K562 (cell line): ENCODE results near the gene CENPC. TPM values are rescaled to one million over a fixed set of nuclear protein-coding genes. Genes with fewer than 3 reads are reported as not detected.

Experiments
- ARNT ChIP-seq, 2 experiments: fragments of 450-650 bp; IDR thresholded peaks; 2 replicates each; pipeline ENCODE4 v1.6.1; 2016; ENCODE audit warnings: mild to moderate bottlenecking in 1 of 2
- ATF1 ChIP-seq, 2 experiments: fragments of 450-650 bp in 1 of 2; IDR thresholded peaks; 2 replicates each; pipeline ENCODE4 v1.6.1; 2016; ENCODE audit warnings: missing compliant biosample characterization in 1 of 2, missing genetic modification characterization in 1 of 2
- CHCHD3 ChIP-seq: fragments of 250-450 bp; sonication (Bioruptor Pico); IDR thresholded peaks from 2 replicates; pipeline ENCODE4 v2.1.2; 2022; ENCODE audit warnings: mild to moderate bottlenecking
- CREB3L1 ChIP-seq: fragments of 450-650 bp; IDR thresholded peaks from 2 replicates; pipeline ENCODE4 v1.6.1; 2014; ENCODE audit warnings: low read depth, mild to moderate bottlenecking, moderate library complexity, borderline replicate concordance
- CTCF ChIP-seq, 3 experiments: IDR thresholded peaks in 2 of 3; conservative IDR thresholded peaks in 1 of 3; 2 replicates each; pipeline ENCODE4 v1.5.1; 2011 to 2012; ENCODE audit warnings: low read length in 3 of 3, mild to moderate bottlenecking in 3 of 3, control low read depth in 2 of 3, improper control_type of control experiment in 1 of 3, inconsistent platforms in 1 of 3, low read depth in 1 of 3, mixed read lengths in 1 of 3, moderate library complexity in 1 of 3; ENCODE audit not compliant: insufficient read depth in 2 of 3
- DDX20 ChIP-seq: fragments of 450-650 bp; IDR thresholded peaks from 2 replicates; pipeline ENCODE4 v1.6.1; 2016; ENCODE audit warnings: missing genetic modification characterization, low read depth, mild to moderate bottlenecking, missing compliant biosample characterization, moderate library complexity
- ELF1 ChIP-seq: fragments of 200-800 bp; sonication (Bioruptor generic); IDR thresholded peaks from 2 replicates; pipeline ENCODE4 v1.6.1; 2016; ENCODE audit warnings: missing genetic modification characterization, missing compliant biosample characterization
- KDM2B ChIP-seq: fragments of 250-450 bp; sonication (Bioruptor Pico); IDR thresholded peaks from 2 replicates; pipeline ENCODE4 v1.8.0; 2021; ENCODE audit warnings: mild to moderate bottlenecking, moderate library complexity
- KDM4B ChIP-seq, 2 experiments: fragments of 450-650 bp in 1 of 2; sonication (generic) in 1 of 2; IDR thresholded peaks; 2 replicates each; pipeline ENCODE4 v1.6.1; 2016 to 2017; ENCODE audit warnings: borderline replicate concordance in 2 of 2, antibody characterized with exemption in 1 of 2, low read depth in 1 of 2, mild to moderate bottlenecking in 1 of 2
- MED1 ChIP-seq: sonication (generic); formaldehyde crosslinking; IDR thresholded peaks from 2 replicates; pipeline ENCODE4 v1.8.1; 2023; ENCODE audit warnings: missing genetic modification reagents, borderline replicate concordance
- NRF1 ChIP-seq, 2 experiments: fragments of 450-650 bp; IDR thresholded peaks in 1 of 2; conservative IDR thresholded peaks in 1 of 2; 2 replicates each; pipeline ENCODE4 v1.6.1; 2014; ENCODE audit warnings: mild to moderate bottlenecking in 2 of 2
- TCF3 ChIP-seq: sonication (generic); formaldehyde crosslinking; IDR thresholded peaks from 2 replicates; pipeline ENCODE4 v1.4.0; 2020; ENCODE audit warnings: mild to moderate bottlenecking, missing genetic modification reagents
- TOE1 ChIP-seq, 2 experiments: fragments of 450-650 bp in 1 of 2; sonication (generic) in 1 of 2; formaldehyde crosslinking in 1 of 2; IDR thresholded peaks; 2 replicates each; pipeline versions ENCODE4 v1.7.1 to v1.8.0; 2016 to 2022; ENCODE audit warnings: borderline replicate concordance in 2 of 2, mild to moderate bottlenecking in 2 of 2, antibody characterized with exemption in 1 of 2, inconsistent platforms in 1 of 2, low read depth in 1 of 2, missing genetic modification reagents in 1 of 2, moderate library complexity in 1 of 2
- ZNF384 ChIP-seq: IDR thresholded peaks from 2 replicates; pipeline ENCODE4 v1.6.1; 2012; ENCODE audit warnings: low read depth, low read length, improper control_type of control experiment
- ZNF561 ChIP-seq: fragments of 450-650 bp; formaldehyde crosslinking; conservative IDR thresholded peaks from 2 replicates; pipeline ENCODE4 v1.4.0; 2020; ENCODE audit warnings: mild to moderate bottlenecking, moderate library complexity
- ZNF75A ChIP-seq: fragments of 450-650 bp; formaldehyde crosslinking; IDR thresholded peaks from 2 replicates; pipeline ENCODE4 v1.4.0; 2020; ENCODE audit warnings: mild to moderate bottlenecking
- polyA plus RNA-seq, 8 experiments: library from polyadenylated mRNA; depleted of rRNA in 4 of 8; stranded (reverse) in 5 of 8; unstranded in 3 of 8; fragments of >200 nt; fragmentation: Nextera tagmentation in 2 of 8; fragmentation: Illumina TruSeq in 1 of 8; extraction: Ambion mirVana in 2 of 8; extraction: Trizol in 1 of 8; gene quantifications; 2 replicates each; pipeline versions ENCODE4 v1.2.1 to v1.2.3, GENCODE V29; 2011 to 2014; ENCODE audit warnings: inconsistent platforms in 1 of 8, missing spikeins in 1 of 8
- total RNA-seq, 7 experiments: library from RNA; depleted of rRNA in 6 of 7; stranded (reverse); fragments of >200 nt in 6 of 7; fragmentation: Illumina TruSeq in 2 of 7; extraction: Trizol in 2 of 7; gene quantifications; 2 replicates each; pipeline versions ENCODE4 v1.2.1 to v1.2.3, GENCODE V29; 2011 to 2021; ENCODE audit warnings: low replicate concordance in 1 of 7
- TF ChIP-seq, protein P1 (sequence below): sonication (generic); formaldehyde crosslinking; IDR thresholded peaks from 2 replicates; pipeline ENCODE4 v1.8.0; 2022; ENCODE audit warnings: missing genetic modification reagents, mild to moderate bottlenecking, moderate library complexity, borderline replicate concordance
- TF ChIP-seq, protein P2 (sequence below): fragments of 250-450 bp; sonication (Bioruptor Pico); IDR thresholded peaks from 2 replicates; pipeline ENCODE4 v1.4.0; 2020; ENCODE audit warnings: mild to moderate bottlenecking, moderate library complexity

Gene CENPC
- total and polyA plus RNA-seq, 9 of the 15 experiments (the other 6 are each of a cell fraction or from before 2014, with no cell fraction given), result 18.1 to 48.5 (median 30.8) TPM

- TF ChIP-seq KDM4B (IDR thresholded peaks at IDR 0.05; ENCODE audit: borderline replicate concordance in 2 of 2, low read depth in 1 of 2), result no peak; a peak in 1 of 4 replicates
- TF ChIP-seq MED1, result no peak
- TF ChIP-seq CREB3L1, result peak; percentile 51; the same call in 1 of the 2 replicates
- 0 out of 2 replicates have a peak, but pooled peaks have one; percentile 21 for TF ChIP-seq KDM2B
- no peak for TF ChIP-seq CHCHD3 (CRISPR knock-in tag)
- TF ChIP-seq ZNF561 (CRISPR knock-in tag), result no peak
- peak; percentile 61; the same call in 1 of the 2 replicates for TF ChIP-seq TOE1 (IDR thresholded peaks at IDR 0.05; ENCODE audit: borderline replicate concordance)
- TF ChIP-seq TOE1 (CRISPR knock-in tag; IDR thresholded peaks at IDR 0.05; ENCODE audit: borderline replicate concordance, low read depth), result no peak
- TF ChIP-seq, protein P1, sequence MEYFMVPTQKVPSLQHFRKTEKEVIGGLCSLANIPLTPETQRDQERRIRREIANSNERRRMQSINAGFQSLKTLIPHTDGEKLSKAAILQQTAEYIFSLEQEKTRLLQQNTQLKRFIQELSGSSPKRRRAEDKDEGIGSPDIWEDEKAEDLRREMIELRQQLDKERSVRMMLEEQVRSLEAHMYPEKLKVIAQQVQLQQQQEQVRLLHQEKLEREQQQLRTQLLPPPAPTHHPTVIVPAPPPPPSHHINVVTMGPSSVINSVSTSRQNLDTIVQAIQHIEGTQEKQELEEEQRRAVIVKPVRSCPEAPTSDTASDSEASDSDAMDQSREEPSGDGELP, result peak; percentile 82
- TF ChIP-seq ZNF384, result no peak
- TF ChIP-seq ARNT (IDR thresholded peaks at IDR 0.05), result no peak
- TF ChIP-seq TCF3 (CRISPR knock-in tag), result no peak; the same call in 1 of the 2 replicates
- no peak for TF ChIP-seq ATF1 (CRISPR knock-in tag; IDR thresholded peaks at IDR 0.05)
- peak; percentile 60 for TF ChIP-seq ATF1 (tag; IDR thresholded peaks at IDR 0.05)
- no peak for TF ChIP-seq CTCF (IDR thresholded peaks at IDR 0.05 in 2 of 3, conservative IDR thresholded peaks at IDR 0.05 in 1 of 3; ENCODE audit: insufficient read depth in 2 of 3, low read depth in 1 of 3, low read length in 3 of 3)
- TF ChIP-seq DDX20 (tag), result no peak
- peak; percentile 89 for TF ChIP-seq ELF1 (tag)
- TF ChIP-seq NRF1 (conservative IDR thresholded peaks at IDR 0.05 in 1 of 2, IDR thresholded peaks at IDR 0.05 in 1 of 2), result peak; percentile 89 to 91
- TF ChIP-seq, protein P2, sequence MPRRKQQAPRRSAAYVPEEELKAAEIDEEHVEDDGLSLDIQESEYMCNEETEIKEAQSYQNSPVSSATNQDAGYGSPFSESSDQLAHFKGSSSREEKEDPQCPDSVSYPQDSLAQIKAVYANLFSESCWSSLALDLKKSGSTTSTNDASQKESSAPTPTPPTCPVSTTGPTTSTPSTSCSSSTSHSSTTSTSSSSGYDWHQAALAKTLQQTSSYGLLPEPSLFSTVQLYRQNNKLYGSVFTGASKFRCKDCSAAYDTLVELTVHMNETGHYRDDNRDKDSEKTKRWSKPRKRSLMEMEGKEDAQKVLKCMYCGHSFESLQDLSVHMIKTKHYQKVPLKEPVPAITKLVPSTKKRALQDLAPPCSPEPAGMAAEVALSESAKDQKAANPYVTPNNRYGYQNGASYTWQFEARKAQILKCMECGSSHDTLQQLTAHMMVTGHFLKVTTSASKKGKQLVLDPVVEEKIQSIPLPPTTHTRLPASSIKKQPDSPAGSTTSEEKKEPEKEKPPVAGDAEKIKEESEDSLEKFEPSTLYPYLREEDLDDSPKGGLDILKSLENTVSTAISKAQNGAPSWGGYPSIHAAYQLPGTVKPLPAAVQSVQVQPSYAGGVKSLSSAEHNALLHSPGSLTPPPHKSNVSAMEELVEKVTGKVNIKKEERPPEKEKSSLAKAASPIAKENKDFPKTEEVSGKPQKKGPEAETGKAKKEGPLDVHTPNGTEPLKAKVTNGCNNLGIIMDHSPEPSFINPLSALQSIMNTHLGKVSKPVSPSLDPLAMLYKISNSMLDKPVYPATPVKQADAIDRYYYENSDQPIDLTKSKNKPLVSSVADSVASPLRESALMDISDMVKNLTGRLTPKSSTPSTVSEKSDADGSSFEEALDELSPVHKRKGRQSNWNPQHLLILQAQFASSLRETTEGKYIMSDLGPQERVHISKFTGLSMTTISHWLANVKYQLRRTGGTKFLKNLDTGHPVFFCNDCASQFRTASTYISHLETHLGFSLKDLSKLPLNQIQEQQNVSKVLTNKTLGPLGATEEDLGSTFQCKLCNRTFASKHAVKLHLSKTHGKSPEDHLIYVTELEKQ (CRISPR knock-in tag), result no peak
- TF ChIP-seq ZNF75A (CRISPR knock-in tag), result no peak
Observed at GRCh38 chr4:67545199-67546003, at the start of gene CENPC (continued).
